NAMALWA (cell line): ENCODE results near the gene FNDC3B.

Experiments
- DNase-seq: peaks from one replicate; pipeline ENCODE4 v3.0.0-alpha.2; 2015; ENCODE audit warnings: low spot score

FNDC3B gene

GRCh38 chr3:172190980-172191379 lies 151.6 kb downstream of the FNDC3B start:
- no peak for DNase-seq

- no peak for DNase-seq
These were observed 152.3 kb downstream of the FNDC3B start for GRCh38 chr3:172191629-172192028.

- DNase-seq, result no peak
These were observed 153.5 kb downstream of the FNDC3B start for GRCh38 chr3:172192830-172193415.

- DNase-seq, result no peak
These were observed 154.1 kb downstream of the FNDC3B start for GRCh38 chr3:172193436-172193835.

- DNase-seq, result peak; percentile 22
These were observed 155.5 kb downstream of the FNDC3B start for GRCh38 chr3:172194702-172195406.

GRCh38 chr3:172195407-172195754 lies 156.0 kb downstream of the FNDC3B start:
- DNase-seq, result no peak

GRCh38 chr3:172197344-172197743 lies 158.0 kb downstream of the FNDC3B start:
- DNase-seq, result no peak

GRCh38 chr3:172198428-172198827 lies 159.1 kb downstream of the FNDC3B start:
- no peak for DNase-seq

GRCh38 chr3:172199850-172200369 lies 160.5 kb downstream of the FNDC3B start:
- no peak for DNase-seq

GRCh38 chr3:172201136-172201869 lies 161.9 kb downstream of the FNDC3B start:
- no peak for DNase-seq

GRCh38 chr3:172201870-172202236 lies 162.5 kb downstream of the FNDC3B start:
- DNase-seq, result no peak

- DNase-seq, result no peak
These were observed 163.4 kb downstream of the FNDC3B start for GRCh38 chr3:172202797-172203196.

GRCh38 chr3:172203522-172204258 lies 164.3 kb downstream of the FNDC3B start:
- no peak for DNase-seq

GRCh38 chr3:172204716-172205115 lies 165.3 kb downstream of the FNDC3B start:
- DNase-seq, result no peak

GRCh38 chr3:172208586-172209332 lies 169.4 kb downstream of the FNDC3B start:
- DNase-seq, result no peak

GRCh38 chr3:172209333-172210321 lies 170.2 kb downstream of the FNDC3B start:
- no peak for DNase-seq

GRCh38 chr3:172210355-172210754 lies 171.0 kb downstream of the FNDC3B start:
- no peak for DNase-seq

GRCh38 chr3:172211123-172211522 lies 171.7 kb downstream of the FNDC3B start:
- no peak for DNase-seq

GRCh38 chr3:172213200-172213599 lies 173.8 kb downstream of the FNDC3B start:
- no peak for DNase-seq

GRCh38 chr3:172213904-172214303 lies 174.5 kb downstream of the FNDC3B start:
- no peak for DNase-seq
